Brain pericyte (primary cell): ENCODE results near the gene AMIGO3.

ENCODE experiments used
- DNase-seq: peaks from one replicate; pipeline ENCODE4 v3.0.0-alpha.2; 2012; ENCODE audit warnings: low read depth, low spot score

Gene AMIGO3

DNA sequence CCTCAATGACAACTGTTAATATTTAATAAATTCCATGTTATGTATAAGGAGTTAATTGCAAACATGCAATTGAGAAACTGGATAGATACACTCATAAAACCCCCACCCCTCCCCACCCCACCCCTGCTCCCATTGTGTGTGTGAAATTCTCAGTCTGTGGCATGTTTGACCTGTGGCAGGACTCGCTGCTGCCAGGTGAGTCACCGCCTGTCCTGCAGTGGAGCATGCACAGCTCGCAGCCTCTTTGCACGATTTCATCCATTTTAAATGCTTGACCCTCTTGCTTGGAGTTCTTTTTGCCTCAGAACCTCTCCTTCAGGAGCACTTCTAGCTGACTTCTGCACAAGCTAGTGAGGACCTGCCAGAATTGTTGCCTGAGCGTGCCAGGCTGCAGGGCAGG lies 50.6 kb downstream of the AMIGO3 start:
- no peak for DNase-seq

DNA sequence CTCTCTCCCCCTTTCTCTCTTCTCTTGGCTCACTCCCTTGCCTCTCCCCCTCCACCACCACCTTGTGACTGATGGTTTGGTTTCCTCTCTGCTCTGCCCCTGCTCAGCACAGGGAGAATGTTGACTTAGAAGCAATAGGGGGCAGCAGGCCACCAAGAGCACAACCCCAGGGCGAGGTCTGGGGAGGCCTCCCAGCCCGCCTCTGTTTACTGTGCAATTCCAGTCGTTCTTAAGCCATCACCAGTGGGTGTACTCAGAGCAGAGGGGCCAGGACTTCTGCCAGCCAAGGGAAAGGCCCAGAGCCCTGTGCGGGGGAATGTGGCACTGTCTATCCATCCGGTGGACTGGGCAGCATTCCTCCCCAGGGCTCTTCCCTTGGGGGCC lies 51.1 kb downstream of the AMIGO3 start:
- DNase-seq: no peak

DNA sequence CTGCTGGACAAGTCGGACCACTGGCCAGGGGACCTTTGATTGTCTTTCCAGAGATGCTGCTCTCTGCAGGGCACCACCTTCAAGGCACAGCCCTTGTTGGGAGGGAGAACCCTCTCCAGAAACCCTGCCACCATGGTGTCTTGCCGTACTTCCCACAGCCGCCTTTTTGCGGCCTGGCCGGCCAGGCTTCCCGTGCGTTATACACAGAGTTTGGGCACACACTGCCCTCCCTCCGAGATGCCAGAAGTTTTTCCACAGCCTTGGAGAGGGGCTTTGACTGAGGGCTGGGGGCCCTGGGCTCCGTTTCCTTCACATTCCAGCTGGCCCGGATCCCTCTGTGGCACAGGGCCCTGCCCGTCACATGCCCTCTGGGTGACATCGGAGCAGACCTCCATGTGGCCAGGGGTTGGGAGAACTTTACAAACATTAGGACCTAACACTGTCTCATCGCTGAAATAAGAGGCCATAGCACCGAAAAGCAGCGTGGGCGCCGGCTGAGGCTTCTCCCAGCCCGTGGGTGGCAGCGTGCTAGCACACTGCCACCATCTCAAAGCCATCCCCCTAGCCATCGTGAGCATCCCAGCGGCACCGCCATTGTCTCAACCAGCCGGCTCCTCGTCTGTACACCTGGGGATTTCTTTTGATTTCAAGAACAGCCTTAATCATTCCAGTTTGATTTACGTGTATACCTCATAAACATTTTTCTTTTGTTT lies 51.6 kb downstream of the AMIGO3 start:
- DNase-seq: no peak
